GM23248 (cell line): Measurements from ENCODE around the gene HEG1.

Experiments
- EZH2 ChIP-seq: fragments of 200-600 bp; sonication (generic); IDR thresholded peaks from 2 replicates; pipeline ENCODE4 v1.6.1; 2018; ENCODE audit warnings: antibody characterized with exemption, mild to moderate bottlenecking; ENCODE audit not compliant: insufficient read depth, poor library complexity, severe bottlenecking
- EZH2phosphoT487 ChIP-seq: fragments of 200-600 bp; sonication (generic); IDR thresholded peaks from 2 replicates; pipeline ENCODE4 v1.6.1; 2018; ENCODE audit warnings: antibody characterized with exemption, moderate library complexity, mild to moderate bottlenecking, low read depth; ENCODE audit not compliant: insufficient read depth

DNA sequence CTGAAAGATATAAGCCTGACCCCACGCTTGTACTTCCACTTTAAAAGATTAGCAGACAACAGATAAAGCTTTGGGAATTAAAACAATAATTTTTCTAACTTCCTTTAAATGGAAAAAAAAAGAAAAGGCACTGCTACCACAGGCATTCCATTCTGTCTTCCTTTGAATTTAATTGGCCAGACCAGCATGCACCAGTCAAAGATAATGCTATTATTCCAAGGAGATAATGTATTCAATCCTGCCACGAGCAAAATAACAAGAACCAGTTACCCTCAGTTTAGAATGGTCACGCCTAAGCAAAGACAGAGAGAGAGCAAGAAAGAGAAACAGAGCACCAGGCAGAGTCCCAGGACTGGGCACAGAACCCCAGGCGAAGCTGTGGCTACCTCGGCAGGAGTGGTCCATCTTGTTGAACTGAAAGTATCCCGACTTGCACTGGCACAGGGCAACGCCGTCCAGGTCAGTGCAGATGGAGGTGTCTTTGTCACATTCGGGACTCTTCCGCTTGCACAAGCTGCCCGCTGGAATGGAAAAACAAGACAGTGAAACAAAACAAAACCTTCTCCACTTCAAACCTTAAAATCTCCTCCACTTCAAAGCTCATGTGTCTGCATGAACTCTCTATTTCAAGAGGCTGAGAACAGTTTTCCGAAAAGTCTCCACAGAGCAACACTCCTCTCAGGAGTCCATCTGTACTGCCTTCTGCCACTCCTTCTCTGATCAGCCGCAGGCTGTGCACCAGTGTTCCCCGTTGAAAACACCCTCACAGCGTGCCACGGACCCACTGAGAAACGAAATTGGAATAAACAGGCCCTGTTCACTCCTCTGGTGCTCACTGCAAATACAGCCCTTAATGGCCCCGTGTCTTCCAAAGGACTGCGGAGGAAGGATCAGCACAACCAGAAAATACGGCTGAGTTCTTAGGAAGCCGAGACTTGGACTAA lies 58.2 kb downstream of the HEG1 start:
- TF ChIP-seq EZH2 (no peak), EZH2phosphoT487 (no peak)
